ENCODE data around the gene TCTN2. TPM values are rescaled to one million over a fixed set of nuclear protein-coding genes. Genes with fewer than 3 reads are reported as not detected.

The TCTN2 gene
- total and polyA plus RNA-seq, 2 of the 4 experiments (the other 2 are of a cell fraction) = 8.4 to 13.6 TPM

DNA sequence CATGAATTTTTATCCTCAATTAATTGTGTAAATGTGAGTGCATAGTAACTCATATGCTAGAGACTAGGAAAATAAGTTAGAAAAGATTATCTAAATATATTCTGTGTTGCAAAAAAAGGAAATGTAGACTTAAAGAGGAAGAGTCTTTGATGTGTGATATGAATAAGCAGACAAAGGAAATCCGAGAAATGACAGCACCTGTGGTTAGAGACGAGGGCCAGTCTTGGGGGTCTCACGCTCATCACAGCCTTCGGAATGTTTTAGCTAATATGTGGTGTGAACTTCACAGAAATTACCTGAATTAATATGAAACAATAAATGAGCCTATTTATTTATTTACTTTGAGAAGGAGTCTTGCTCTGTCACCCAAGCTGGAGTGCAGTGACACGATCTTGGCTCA, 52.9 kb downstream of the TCTN2 start:
- no peak overlapping the region for H3K4me3 ChIP-seq (ENCODE audit: insufficient read depth, low read depth, low read length)
- H3K79me1 ChIP-seq (ENCODE audit: low read depth in 1 of 2, low read length in 2 of 2) = peaks cover 3 to 5% of the 10 kb centered on the region in 2 experiments; a peak in 3 of 4 replicates
- no peak overlapping the region for H2BK5ac ChIP-seq (ENCODE audit: low read depth, low read length, poor library complexity, severe bottlenecking)
- H3K18ac ChIP-seq (ENCODE audit: low read depth, low read length) = no peak overlapping the region
- H3K23ac ChIP-seq (ENCODE audit: low read depth, low read length) = no peak overlapping the region
- no peak overlapping the region for H3K56ac ChIP-seq (ENCODE audit: extremely low read depth, insufficient read depth, low read length)
- no peak overlapping the region for H3K27ac ChIP-seq (ENCODE audit: insufficient read depth, low read length)
- no peak overlapping the region for H2AFZ ChIP-seq (replicated peaks; ENCODE audit: low read length, poor library complexity)
- ChIA-PET POLR2A (ENCODE audit: unreplicated experiment) (no interaction called here), CTCF (no interaction called here)
- no peak overlapping the region for H2AK5ac ChIP-seq (ENCODE audit: low read depth, low read length)
- ATAC-seq (ENCODE audit: low read depth) = no peak
- no peak overlapping the region for H2AK9ac ChIP-seq (replicated peaks; ENCODE audit: low read depth, low read length, poor library complexity)
- no peaks in the 10 kb centered on the region for H3K27me3 ChIP-seq (ENCODE audit: control insufficient read depth, insufficient read depth, low read length)
- intact Hi-C loops (cut with micrococcal nuclease) (no loop called here), in situ Hi-C loops (cut with MboI; ENCODE audit: low sequenced_read_pairs) (no loop called here), dilution Hi-C loops (cut with HindIII; ENCODE audit: low sequenced_read_pairs, unreplicated experiment) (no loop called here)
- H3K14ac ChIP-seq (replicated peaks; ENCODE audit: low read depth, low read length) = no peak overlapping the region
- DNase-seq = no peak
- no peaks in the 10 kb centered on the region for H3K4me1 ChIP-seq (ENCODE audit: control insufficient read depth, insufficient read depth, low read length)
- no peak overlapping the region for H3K9ac ChIP-seq (ENCODE audit: low read depth, low read length)
- H3K36me3 ChIP-seq (ENCODE audit: control insufficient read depth, insufficient read depth, low read length) = peaks cover 36% of the 10 kb centered on the region
- H4K20me1 ChIP-seq (ENCODE audit: insufficient read depth, low read length) = no peaks in the 10 kb centered on the region; the same call in 1 of the 2 replicates
- no peak overlapping the region for H2BK120ac ChIP-seq (ENCODE audit: low read depth, low read length)
- 0 out of 2 replicates have a peak, but pooled peaks cover 4% of the 10 kb centered on the region for H3K9me1 ChIP-seq (ENCODE audit: insufficient read depth, low read length)
- BruUV-seq (replicated peaks) = no TSS peak
- H3K4me2 ChIP-seq (ENCODE audit: low read depth, low read length) = no peak overlapping the region
- H2BK20ac ChIP-seq (ENCODE audit: low read depth, low read length) = no peak overlapping the region
- no peaks in the 10 kb centered on the region for H3K9me3 ChIP-seq (ENCODE audit: control insufficient read depth, insufficient read depth, low read length)
- no peak overlapping the region for H4K91ac ChIP-seq (ENCODE audit: insufficient read depth, low read depth, low read length)
- H3K4ac ChIP-seq (ENCODE audit: low read depth, low read length) = no peak overlapping the region
- TF ChIP-seq MXI1 (IDR thresholded peaks at IDR 0.05; ENCODE audit: borderline replicate concordance, low read depth, low read length) = no peak
- no peak for TF ChIP-seq MAFK (IDR thresholded peaks at IDR 0.05; ENCODE audit: low read depth, low read length)
- TF ChIP-seq CEBPB (IDR thresholded peaks at IDR 0.05; ENCODE audit: low read depth, low read length) = no peak
- TF ChIP-seq POLR2A (IDR thresholded peaks at IDR 0.05; ENCODE audit: low read depth, low read length) = no peak
- no peak for TF ChIP-seq BHLHE40 (IDR thresholded peaks at IDR 0.05; ENCODE audit: low read depth, low read length)
- TF ChIP-seq NFE2L2 (IDR thresholded peaks at IDR 0.05; ENCODE audit: low read depth, low read length) = no peak
- TF ChIP-seq RCOR1 (IDR thresholded peaks at IDR 0.05; ENCODE audit: insufficient replicate concordance, low read length) = no peak
- TF ChIP-seq FOS (IDR thresholded peaks at IDR 0.05; ENCODE audit: low read depth, low read length) = no peak
- TF ChIP-seq SMC3 (IDR thresholded peaks at IDR 0.05; ENCODE audit: low read depth, low read length) = no peak
- TF ChIP-seq, protein P1, sequence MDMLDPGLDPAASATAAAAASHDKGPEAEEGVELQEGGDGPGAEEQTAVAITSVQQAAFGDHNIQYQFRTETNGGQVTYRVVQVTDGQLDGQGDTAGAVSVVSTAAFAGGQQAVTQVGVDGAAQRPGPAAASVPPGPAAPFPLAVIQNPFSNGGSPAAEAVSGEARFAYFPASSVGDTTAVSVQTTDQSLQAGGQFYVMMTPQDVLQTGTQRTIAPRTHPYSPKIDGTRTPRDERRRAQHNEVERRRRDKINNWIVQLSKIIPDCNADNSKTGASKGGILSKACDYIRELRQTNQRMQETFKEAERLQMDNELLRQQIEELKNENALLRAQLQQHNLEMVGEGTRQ (IDR thresholded peaks at IDR 0.05; ENCODE audit: low read depth, low read length) = no peak
- TF ChIP-seq RAD21 (IDR thresholded peaks at IDR 0.05; ENCODE audit: low read length) = no peak
- no peak for TF ChIP-seq CHD1 (IDR thresholded peaks at IDR 0.05; ENCODE audit: low read depth, low read length)
- TF ChIP-seq RFX5 (IDR thresholded peaks at IDR 0.05; ENCODE audit: low read depth, low read length) = no peak
- no peak overlapping the region for H2BK15ac ChIP-seq (ENCODE audit: low read depth, low read length)
- no peak overlapping the region for H4K8ac ChIP-seq (ENCODE audit: low read depth in 2 of 2, low read length in 2 of 2)
- no peak overlapping the region for H4K5ac ChIP-seq (ENCODE audit: low read depth, low read length)
- no CpG with 5 or more reads among the region's 5 CpGs for WGBS, 2 experiments (ENCODE audit: extremely low coverage in 2 of 2, insufficient read length in 1 of 2)

Data from IMR-90 (cell line).